B cell (primary cell): Measurements from ENCODE around the gene RAD51B. TPM values are rescaled to one million over a fixed set of nuclear protein-coding genes. Genes with fewer than 3 reads are reported as not detected.

Source experiments
- ATAC-seq: fragments of 200-7000 bp; cut with Tn5 transposase; one replicate; pipeline ENCODE4 v1.10.0; 2021; ENCODE audit warnings: low read depth, mild to moderate bottlenecking, moderate number of reproducible peaks, moderate library complexity
- CTCF ChIA-PET: fragments of 350-600 bp; sonication (Branson Sonifier 250); formaldehyde crosslinking; loops from one replicate; lab custom pipeline; 2021; ENCODE audit warnings: antibody characterized with exemption, inconsistent platforms; lab: Charles Lee
- POLR2A ChIA-PET: fragments of 350-600 bp; sonication (Branson Sonifier 250); formaldehyde crosslinking; loops from one replicate; lab custom pipeline; 2021; ENCODE audit warnings: antibody characterized with exemption; lab: Charles Lee
- DNase-seq: peaks from one replicate; pipeline ENCODE4 v3.0.0; 2013
- H2AFZ ChIP-seq: 2 replicates; pipeline ENCODE4 v1.6.1; 2012; ENCODE audit warnings: mild to moderate bottlenecking, low read depth, low read length; ENCODE audit not compliant: insufficient read depth, poor library complexity, severe bottlenecking
- H3K27ac ChIP-seq, 2 donors: 1 replicate in 1 of 2; 2 replicates in 1 of 2; pipeline ENCODE4 v1.5.1; 2012 to 2013; ENCODE audit warnings: low read length in 2 of 2, mild to moderate bottlenecking in 2 of 2, moderate library complexity in 1 of 2
- H3K27me3 ChIP-seq, 4 experiments: fragments of 200-600 bp in 1 of 4; sonication (generic) in 1 of 4; replicated peaks in 1 of 4; 1 replicate in 2 of 4; 2 replicates in 2 of 4; pipeline versions ENCODE4 v1.6.1 to v1.7.0; 2013 to 2016; ENCODE audit warnings: low read length in 3 of 4, mild to moderate bottlenecking in 2 of 4, mixed read lengths in 1 of 4, moderate library complexity in 1 of 4; ENCODE audit not compliant: insufficient read depth in 4 of 4, control insufficient read depth in 3 of 4; ENCODE audit errors: control extremely low read depth in 1 of 4
- H3K36me3 ChIP-seq, 2 experiments: replicated peaks in 1 of 2; 1 replicate in 1 of 2; 2 replicates in 1 of 2; pipeline versions ENCODE4 v1.6.1 to v1.7.1; 2013; ENCODE audit warnings: low read length in 1 of 2; ENCODE audit not compliant: insufficient read depth in 2 of 2, control insufficient read depth in 1 of 2; ENCODE audit errors: control extremely low read depth in 1 of 2, extremely low read depth in 1 of 2
- H3K4me1 ChIP-seq, 2 donors: fragments of 200-600 bp in 1 of 2; sonication (generic) in 1 of 2; 1 replicate in 1 of 2; 2 replicates in 1 of 2; pipeline versions ENCODE4 v1.5.1 to v1.6.1; 2013 to 2017; ENCODE audit warnings: low read length in 2 of 2; ENCODE audit not compliant: control insufficient read depth in 2 of 2, insufficient read depth in 2 of 2
- H3K4me2 ChIP-seq: replicated peaks from 2 replicates; pipeline ENCODE3; 2012; ENCODE audit warnings: mild to moderate bottlenecking, low read depth, low read length; ENCODE audit not compliant: poor library complexity, severe bottlenecking
- H3K4me3 ChIP-seq, 5 experiments: fragments of 200-600 bp in 1 of 5; sonication (generic) in 1 of 5; 1 replicate in 3 of 5; 2 replicates in 2 of 5; pipeline versions ENCODE4 v1.5.1 to v1.7.0; 2011 to 2016; ENCODE audit warnings: low read length in 4 of 5, mild to moderate bottlenecking in 4 of 5, low read depth in 2 of 5, control low read depth in 1 of 5, moderate library complexity in 1 of 5; ENCODE audit not compliant: insufficient read depth in 1 of 5; ENCODE audit errors: control extremely low read depth in 1 of 5, extremely low read depth in 1 of 5
- H3K79me2 ChIP-seq: fragments of 200-600 bp; sonication (generic); one replicate; pipeline ENCODE4 v1.6.0; 2016; ENCODE audit warnings: low read length; ENCODE audit not compliant: control insufficient read depth, insufficient read depth
- H3K9ac ChIP-seq: fragments of 200-600 bp; sonication (generic); 2 replicates; pipeline ENCODE4 v1.6.1; 2017; ENCODE audit warnings: mild to moderate bottlenecking, low read length, moderate library complexity
- H3K9me3 ChIP-seq, 3 donors: one replicate each; pipeline versions ENCODE4 v1.6.1 to v1.7.1; 2013; ENCODE audit warnings: low read length in 2 of 3; ENCODE audit not compliant: control insufficient read depth in 2 of 3, insufficient read depth in 1 of 3; ENCODE audit errors: control extremely low read depth in 1 of 3
- H4K20me1 ChIP-seq: 2 replicates; pipeline ENCODE4 v1.6.0; 2012; ENCODE audit warnings: mild to moderate bottlenecking, low read length; ENCODE audit not compliant: insufficient read depth, control insufficient read depth, poor library complexity, severe bottlenecking
- H3K27ac Mint-ChIP-seq: one replicate; pipeline ENCODE4 v1.8.0; 2021; ENCODE audit warnings: mixed read lengths
- H3K27me3 Mint-ChIP-seq: one replicate; pipeline ENCODE4 v1.8.0; 2021; ENCODE audit warnings: mixed read lengths
- H3K4me1 Mint-ChIP-seq: one replicate; pipeline ENCODE4 v1.8.0; 2021; ENCODE audit warnings: mixed read lengths
- H3K4me3 Mint-ChIP-seq: one replicate; pipeline ENCODE4 v1.8.0; 2021; ENCODE audit warnings: mixed read lengths
- H3K9me3 Mint-ChIP-seq: one replicate; pipeline ENCODE4 v1.8.0; 2022; ENCODE audit warnings: mixed read lengths; ENCODE audit not compliant: insufficient read depth
- CTCF ChIP-seq: fragments of 200-600 bp; IDR thresholded peaks from one replicate; pipeline ENCODE4 v1.8.0; 2022; ENCODE audit warnings: antibody characterized with exemption, mild to moderate bottlenecking
- EZH2 ChIP-seq: IDR thresholded peaks from 2 replicates; pipeline ENCODE4 v1.6.1; 2012; ENCODE audit warnings: borderline replicate concordance, low read depth, mild to moderate bottlenecking, moderate library complexity, low read length; ENCODE audit not compliant: insufficient read depth, poor library complexity, severe bottlenecking
- WGBS: methylation state at CpG from one replicate; pipeline ENCODE4 v1.1.5; 2013; ENCODE audit warnings: missing lambda C conversion rate; ENCODE audit not compliant: insufficient coverage; 5-methylcytosine and 5-hydroxymethylcytosine counted together
- intact Hi-C: fragments of 100-400 bp; cut with micrococcal nuclease; formaldehyde crosslinking; loops from one replicate; pipeline ENCODE4 v1.10.0; 2022
- polyA plus RNA-seq: library from polyadenylated mRNA; depleted of rRNA; stranded (reverse); fragments of >200 nt; gene quantifications from 2 replicates; pipeline ENCODE4 v1.2.3, GENCODE V29; 2012
- total RNA-seq, 2 donors: library from RNA; stranded (reverse); fragments of 120-200 nt in 1 of 2; gene quantifications; 1 replicate in 1 of 2; 2 replicates in 1 of 2; pipeline versions ENCODE4 v1.2.3 to v1.2.4, GENCODE V29; 2013 to 2022

RAD51B gene
- total and polyA plus RNA-seq, 2 donors (not counting 1 experiment from before 2014, with no cell fraction given) = 6.5 to 60.6 TPM

DNA sequence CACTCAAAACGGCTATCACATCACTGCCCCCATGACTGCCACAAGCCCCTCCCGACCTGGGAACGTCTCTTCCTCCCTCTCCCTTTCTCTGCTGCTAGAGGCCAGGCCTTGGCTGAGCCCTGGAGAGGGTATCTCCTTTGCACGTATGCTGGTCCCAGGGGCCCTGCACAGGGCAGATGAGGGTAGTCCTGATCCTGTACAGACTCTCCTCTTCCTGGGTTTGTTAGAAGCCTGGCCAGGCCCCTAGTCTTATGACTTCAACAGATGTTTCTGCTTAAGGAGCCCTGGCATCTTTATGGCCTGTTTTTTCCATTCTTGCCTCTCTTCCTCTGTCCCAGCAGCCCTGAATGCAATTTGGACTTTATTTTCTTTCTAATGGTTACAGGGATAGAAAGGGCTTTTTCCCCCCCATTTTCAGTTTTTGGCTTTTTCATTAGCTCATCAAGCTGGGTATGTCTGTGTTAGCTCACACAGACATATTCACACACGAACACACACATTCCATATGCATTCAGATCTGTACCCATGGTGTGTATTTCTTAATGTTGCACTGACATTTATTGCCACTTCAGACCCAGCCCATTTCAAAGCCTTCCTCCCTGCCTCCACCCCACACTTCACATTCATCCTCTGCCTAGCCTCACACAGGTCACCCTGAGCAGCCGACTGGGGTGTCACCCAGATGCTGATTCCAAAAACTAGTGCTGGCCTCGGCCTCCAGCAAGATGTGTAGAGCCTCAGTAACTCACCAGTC, 770.0 kb downstream of the RAD51B start:
- 79% methylated on average over 4 of the region's 7 CpGs for WGBS
- H4K20me1 ChIP-seq = no peaks in the 10 kb centered on the region
- ATAC-seq = no peak
- POLR2A ChIA-PET = no interaction called here
- CTCF ChIA-PET = no interaction called here
- no peak overlapping the region for H3K9ac ChIP-seq
- H3K4me1 ChIP-seq = peaks cover 15 to 16% of the 10 kb centered on the region in 2 donors
- H3K79me2 ChIP-seq = no peaks in the 10 kb centered on the region
- H3K27ac ChIP-seq = no peak overlapping the region
- TF ChIP-seq EZH2 (no peak), CTCF (no peak)
- peaks cover 16% of the 10 kb centered on the region for H3K4me1 Mint-ChIP-seq
- no peaks in the 10 kb centered on the region for H3K27me3 Mint-ChIP-seq
- intact Hi-C loops = no loop called here
- no peak overlapping the region for H2AFZ ChIP-seq
- no peak overlapping the region for H3K4me3 ChIP-seq
- no peak overlapping the region for H3K27ac Mint-ChIP-seq
- no peaks in the 10 kb centered on the region for H3K27me3 ChIP-seq
- no peaks in the 10 kb centered on the region for H3K9me3 Mint-ChIP-seq
- peaks cover 0 to 2% (median 0%) of the 10 kb centered on the region in 3 donors for H3K9me3 ChIP-seq
- H3K36me3 ChIP-seq = no peaks in the 10 kb centered on the region
- H3K4me3 Mint-ChIP-seq = no peak overlapping the region
- H3K4me2 ChIP-seq = no peak overlapping the region
- DNase-seq = no peak

DNA sequence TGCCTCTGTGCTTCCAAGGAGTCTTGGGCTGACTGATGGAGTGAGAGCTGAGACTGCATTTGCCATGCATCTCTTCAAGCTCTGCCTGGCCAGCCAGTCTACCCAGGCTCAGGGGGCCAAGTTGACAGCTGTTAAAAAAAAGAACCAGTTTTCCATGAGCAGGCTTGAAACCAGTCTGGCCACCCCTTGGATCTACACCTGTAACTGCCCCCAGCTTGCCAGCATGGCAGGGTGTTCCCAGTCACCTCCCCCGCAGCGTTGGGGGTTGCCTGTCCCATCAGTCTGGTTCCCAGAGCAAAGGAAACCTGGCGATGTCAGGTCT, 770.6 kb downstream of the RAD51B start:
- Mint-ChIP-seq H3K27me3 (no peaks in the 10 kb centered on the region), H3K27ac (no peak overlapping the region), H3K4me1 (peaks cover 19% of the 10 kb centered on the region), H3K4me3 (no peak overlapping the region), H3K9me3 (no peaks in the 10 kb centered on the region)
- DNase-seq (no peak), ATAC-seq (no peak)
- ChIA-PET CTCF (no interaction called here), POLR2A (no interaction called here)
- H3K9me3 ChIP-seq = peaks cover 0 to 3% (median 0%) of the 10 kb centered on the region in 3 donors
- no peak overlapping the region for H3K9ac ChIP-seq
- H3K79me2 ChIP-seq = no peaks in the 10 kb centered on the region
- intact Hi-C loops = no loop called here
- no peak overlapping the region for H3K4me2 ChIP-seq
- H2AFZ ChIP-seq = no peak overlapping the region
- no peaks in the 10 kb centered on the region for H3K27me3 ChIP-seq
- H3K4me1 ChIP-seq = peaks cover 18 to 22% of the 10 kb centered on the region in 2 donors
- H3K4me3 ChIP-seq = no peak overlapping the region
- no peak overlapping the region for H3K27ac ChIP-seq
- 97% methylated on average over 3 of the region's 3 CpGs for WGBS
- TF ChIP-seq CTCF = no peak
- H4K20me1 ChIP-seq = no peaks in the 10 kb centered on the region
- no peaks in the 10 kb centered on the region for H3K36me3 ChIP-seq
